Measurements from ENCODE around the gene CPNE8.

GRCh38 chr12:38707648-38708047 lies 197.7 kb downstream of the CPNE8 start:
- no peak for TF ChIP-seq POLR2A (IDR thresholded peaks at IDR 0.05)
- TF ChIP-seq CTCF (IDR thresholded peaks at IDR 0.05): no peak
